ENCODE data around the gene KCNB1.

The KCNB1 gene

DNA sequence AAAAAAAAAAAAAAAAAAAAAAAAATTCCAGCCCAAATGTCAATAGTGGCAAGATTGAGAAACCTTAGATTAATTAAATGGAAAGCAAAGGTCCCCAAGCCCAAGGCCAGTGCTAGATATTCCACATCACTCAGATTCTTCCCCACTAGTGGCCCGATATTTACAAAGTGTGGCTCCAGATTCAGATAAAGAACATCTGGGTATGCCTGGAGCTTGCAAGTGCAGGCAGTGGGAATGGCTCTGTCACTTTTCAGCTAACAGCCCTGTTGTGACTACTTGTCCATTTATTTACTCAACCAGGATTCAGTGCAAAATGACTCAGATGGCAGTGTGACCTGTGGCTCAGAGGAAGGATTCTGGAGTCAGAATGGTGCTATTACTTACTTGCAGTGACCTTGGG lies 8.2 kb upstream of the KCNB1 start:
- in situ Hi-C loops (cut with MboI; ENCODE audit: low sequenced_read_pairs, unreplicated experiment): no loop called here
- TF ChIP-seq, protein P1, sequence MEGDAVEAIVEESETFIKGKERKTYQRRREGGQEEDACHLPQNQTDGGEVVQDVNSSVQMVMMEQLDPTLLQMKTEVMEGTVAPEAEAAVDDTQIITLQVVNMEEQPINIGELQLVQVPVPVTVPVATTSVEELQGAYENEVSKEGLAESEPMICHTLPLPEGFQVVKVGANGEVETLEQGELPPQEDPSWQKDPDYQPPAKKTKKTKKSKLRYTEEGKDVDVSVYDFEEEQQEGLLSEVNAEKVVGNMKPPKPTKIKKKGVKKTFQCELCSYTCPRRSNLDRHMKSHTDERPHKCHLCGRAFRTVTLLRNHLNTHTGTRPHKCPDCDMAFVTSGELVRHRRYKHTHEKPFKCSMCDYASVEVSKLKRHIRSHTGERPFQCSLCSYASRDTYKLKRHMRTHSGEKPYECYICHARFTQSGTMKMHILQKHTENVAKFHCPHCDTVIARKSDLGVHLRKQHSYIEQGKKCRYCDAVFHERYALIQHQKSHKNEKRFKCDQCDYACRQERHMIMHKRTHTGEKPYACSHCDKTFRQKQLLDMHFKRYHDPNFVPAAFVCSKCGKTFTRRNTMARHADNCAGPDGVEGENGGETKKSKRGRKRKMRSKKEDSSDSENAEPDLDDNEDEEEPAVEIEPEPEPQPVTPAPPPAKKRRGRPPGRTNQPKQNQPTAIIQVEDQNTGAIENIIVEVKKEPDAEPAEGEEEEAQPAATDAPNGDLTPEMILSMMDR (IDR thresholded peaks at IDR 0.05; ENCODE audit: borderline replicate concordance, control extremely low read depth, extremely low read depth, insufficient read depth, missing control alignments): no peak
- no peak for DNase-seq (ENCODE audit: low spot score)

DNA sequence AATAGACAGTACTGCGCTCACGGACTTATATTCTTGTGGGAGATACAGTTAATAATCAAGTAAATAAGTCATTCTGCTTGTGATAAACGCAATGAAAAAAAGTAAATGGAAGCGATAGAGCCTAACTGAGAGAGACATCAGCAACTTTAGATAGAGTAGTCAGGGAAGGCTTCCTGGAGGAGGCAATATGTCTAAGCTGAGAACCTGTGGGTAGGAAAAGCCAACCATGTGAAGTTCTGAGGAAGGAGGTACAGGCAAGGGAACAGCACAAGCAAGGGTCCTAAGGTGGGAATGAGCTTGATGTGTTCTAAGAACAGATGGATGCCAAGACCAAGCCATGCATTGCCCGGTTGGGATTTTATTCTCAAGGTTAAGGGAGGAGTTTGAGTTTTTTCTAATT lies 7.2 kb upstream of the KCNB1 start:
- TF ChIP-seq, protein P1 (IDR thresholded peaks at IDR 0.05; ENCODE audit: borderline replicate concordance, control extremely low read depth, extremely low read depth, insufficient read depth, missing control alignments): no peak
- no peak for DNase-seq (ENCODE audit: low spot score)
- in situ Hi-C loops (cut with MboI; ENCODE audit: low sequenced_read_pairs, unreplicated experiment): no loop called here

DNA sequence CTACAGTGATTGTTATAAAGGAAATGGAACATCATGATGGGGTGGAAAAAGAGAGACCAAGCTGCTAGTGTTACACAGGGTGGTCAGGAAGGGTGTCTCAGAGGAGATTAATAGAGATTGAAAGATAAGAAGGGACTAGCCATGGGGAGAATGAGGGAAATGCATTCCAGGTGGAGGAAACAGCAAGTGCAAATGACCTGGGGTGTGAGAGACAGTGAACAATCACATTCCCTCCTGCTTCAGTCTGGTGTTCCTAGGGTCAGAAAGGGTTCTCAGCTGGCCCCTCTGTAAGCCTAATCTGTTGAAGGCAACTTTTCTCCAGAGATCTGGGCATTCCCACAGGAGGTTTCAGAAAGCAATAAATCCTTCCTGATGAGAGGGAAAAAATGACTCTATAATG lies 3.6 kb upstream of the KCNB1 start:
- TF ChIP-seq, protein P1 (IDR thresholded peaks at IDR 0.05; ENCODE audit: borderline replicate concordance, control extremely low read depth, extremely low read depth, insufficient read depth, missing control alignments): no peak
- in situ Hi-C loops (cut with MboI; ENCODE audit: low sequenced_read_pairs, unreplicated experiment): no loop called here
- DNase-seq (ENCODE audit: low spot score): no peak

DNA sequence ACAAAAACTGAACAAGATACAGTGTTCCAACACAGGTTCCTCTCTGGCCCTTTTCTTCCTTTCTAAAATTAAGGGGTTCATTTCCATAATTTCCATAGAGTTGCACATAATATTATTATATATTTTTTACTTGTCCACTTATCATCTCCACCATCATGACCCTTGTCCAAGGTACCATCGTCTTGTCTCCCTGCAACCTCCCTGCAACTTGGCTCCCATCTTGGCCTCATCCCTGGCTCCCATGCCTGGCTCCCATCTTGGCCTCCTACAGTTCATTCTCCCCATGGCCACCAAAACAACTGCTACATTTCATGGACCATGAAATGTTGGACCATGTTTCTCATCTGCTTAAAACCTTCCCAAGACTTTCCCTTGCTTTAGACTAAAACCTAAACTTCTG lies 3.1 kb upstream of the KCNB1 start:
- in situ Hi-C loops (cut with MboI; ENCODE audit: low sequenced_read_pairs, unreplicated experiment): no loop called here
- TF ChIP-seq, protein P1 (IDR thresholded peaks at IDR 0.05; ENCODE audit: borderline replicate concordance, control extremely low read depth, extremely low read depth, insufficient read depth, missing control alignments): no peak
- DNase-seq (ENCODE audit: low spot score): no peak

DNA sequence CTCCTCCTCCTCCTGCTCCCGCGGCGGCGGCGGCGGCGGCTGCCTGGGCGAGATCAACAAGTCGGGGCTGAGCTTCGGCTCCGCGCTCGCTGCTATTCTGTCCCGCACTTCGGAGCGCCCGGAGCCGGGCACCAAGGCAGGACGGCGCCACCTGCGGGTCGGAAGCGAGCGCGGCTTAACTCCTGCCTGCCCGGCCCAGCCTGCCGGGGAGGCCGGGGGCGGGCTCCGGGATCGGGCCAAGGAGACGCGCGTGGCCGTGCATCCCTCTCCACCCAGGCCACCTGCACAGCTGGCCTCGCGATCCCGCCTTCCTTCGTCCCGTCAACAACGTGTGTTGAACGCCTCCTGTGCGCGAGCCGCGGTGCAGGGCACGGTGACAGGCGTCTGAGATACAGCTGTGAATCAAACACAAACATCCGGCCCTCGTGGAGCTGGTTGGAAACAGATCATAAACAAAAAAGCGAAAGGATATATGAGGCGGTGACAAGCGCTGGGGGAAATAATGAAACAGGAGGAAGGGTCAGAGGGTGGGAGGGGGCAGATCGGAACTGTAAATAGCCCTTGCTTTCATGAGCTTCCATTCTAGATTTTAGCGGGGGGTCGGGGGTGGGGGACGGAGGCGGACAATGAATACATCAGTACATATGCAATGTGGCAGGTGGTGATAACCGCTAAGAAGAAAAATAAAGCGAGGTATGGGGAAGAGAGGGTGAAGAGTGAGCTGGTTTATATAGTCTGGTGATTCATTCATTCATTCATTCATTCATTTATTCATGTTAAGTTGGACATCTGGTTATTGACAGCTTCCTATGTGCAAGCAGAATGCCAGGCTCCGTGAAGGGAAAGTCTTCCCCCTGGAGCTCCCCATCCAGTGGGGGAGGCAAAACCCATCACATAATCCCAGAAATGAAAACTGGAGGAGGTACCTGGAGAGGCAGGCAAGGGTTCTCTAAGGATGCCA lies 2.0 kb upstream of the KCNB1 start:
- peak; percentile 85 for DNase-seq (ENCODE audit: low spot score)
- in situ Hi-C loops (cut with MboI; ENCODE audit: low sequenced_read_pairs, unreplicated experiment): no loop called here
- TF ChIP-seq, protein P1 (IDR thresholded peaks at IDR 0.05; ENCODE audit: borderline replicate concordance, control extremely low read depth, extremely low read depth, insufficient read depth, missing control alignments): peak; percentile 77

DNA sequence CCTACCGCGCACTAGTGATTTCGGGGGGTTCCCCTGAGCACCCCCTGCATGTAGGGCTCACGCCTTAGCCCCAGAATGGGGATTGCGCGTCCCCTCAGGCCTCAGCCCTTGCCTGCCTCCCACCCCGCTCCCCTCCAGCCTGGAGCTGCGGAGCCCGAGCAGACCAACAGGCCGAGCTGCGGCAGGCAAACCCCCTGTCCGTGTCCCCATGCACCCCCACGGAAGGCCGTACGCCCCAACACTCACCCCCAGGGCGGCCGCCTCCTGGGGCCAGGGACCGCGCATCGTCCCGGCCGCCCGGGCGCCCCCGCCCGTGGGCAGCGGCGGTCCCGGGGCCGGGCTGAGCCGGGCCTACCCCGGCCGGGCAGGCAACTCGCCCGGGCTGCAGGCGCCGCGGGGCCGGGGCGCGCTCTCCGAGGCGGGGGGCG lies 1.2 kb upstream of the KCNB1 start:
- in situ Hi-C loops (cut with MboI; ENCODE audit: low sequenced_read_pairs, unreplicated experiment): no loop called here
- DNase-seq (ENCODE audit: low spot score): no peak
- TF ChIP-seq, protein P1 (IDR thresholded peaks at IDR 0.05; ENCODE audit: borderline replicate concordance, control extremely low read depth, extremely low read depth, insufficient read depth, missing control alignments): no peak

Measured in GM13976 (cell line).